ENCODE measurements around the gene RBM47.

RBM47 gene

GRCh38 chr4:40389986-40390385, 239.7 kb downstream of the RBM47 start (continued):
- no peak for TF ChIP-seq ATF2 (tag by site-specific recombination; IDR thresholded peaks at IDR 0.05; ENCODE audit: low read depth)
- no peak for TF ChIP-seq ZNF830 (tag by site-specific recombination; IDR thresholded peaks at IDR 0.05; ENCODE audit: low read depth)

GRCh38 chr4:40388239-40388638, 241.4 kb downstream of the RBM47 start:
- no peaks in the 10 kb centered on the region for H3K4me1 ChIP-seq (ENCODE audit: control insufficient read depth, insufficient read depth, low read length)
- POLR2A ChIA-PET: no interaction called here

GRCh38 chr4:40380647-40381046, 249.0 kb downstream of the RBM47 start:
- no peak overlapping the region for H3K27ac ChIP-seq (ENCODE audit: extremely low read depth, low read depth, low read length)
- no peaks in the 10 kb centered on the region for H3K9me3 ChIP-seq (ENCODE audit: control insufficient read depth, insufficient read depth, low read depth, low read length)
- ChIA-PET POLR2A (no interaction called here), CTCF (no interaction called here)
- no peaks in the 10 kb centered on the region for H3K36me3 ChIP-seq (ENCODE audit: control insufficient read depth in 2 of 2, insufficient read depth in 1 of 2, low read length in 2 of 2)
- no peak overlapping the region for H3K4me3 ChIP-seq (ENCODE audit: low read depth, low read length)
- no peaks in the 10 kb centered on the region for H3K4me1 ChIP-seq (ENCODE audit: control insufficient read depth, insufficient read depth, low read length)
- TF ChIP-seq ZBTB21 (tag by site-specific recombination; IDR thresholded peaks at IDR 0.05): no peak
- TF ChIP-seq ZNF530 (tag by site-specific recombination; IDR thresholded peaks at IDR 0.05; ENCODE audit: low read depth): no peak
- TF ChIP-seq ZNF785 (tag by site-specific recombination; IDR thresholded peaks at IDR 0.05): no peak
- TF ChIP-seq PRDM6 (tag by site-specific recombination; IDR thresholded peaks at IDR 0.05): no peak
- TF ChIP-seq YY2 (tag by site-specific recombination; IDR thresholded peaks at IDR 0.05): no peak
- no peak for TF ChIP-seq ZNF621 (tag by site-specific recombination; IDR thresholded peaks at IDR 0.05)
- no peak for TF ChIP-seq HIC1 (tag by site-specific recombination; IDR thresholded peaks at IDR 0.05)
- TF ChIP-seq ZNF544 (tag by site-specific recombination; IDR thresholded peaks at IDR 0.05): no peak
- TF ChIP-seq HOXD13 (CRISPR knock-in tag; IDR thresholded peaks at IDR 0.05; ENCODE audit: borderline replicate concordance): no peak
- no peak for TF ChIP-seq ZNF335 (tag by site-specific recombination; conservative IDR thresholded peaks at IDR 0.05)

More at GRCh38 chr4:40388239-40388638, 241.4 kb downstream of the RBM47 start:
- Histone ChIP-seq H3K9me3 (ENCODE audit: control insufficient read depth, insufficient read depth, low read depth, low read length) (no peaks in the 10 kb centered on the region), H3K36me3 (ENCODE audit: control insufficient read depth in 2 of 2, insufficient read depth in 1 of 2, low read length in 2 of 2) (no peaks in the 10 kb centered on the region), H3K27ac (ENCODE audit: extremely low read depth, low read depth, low read length) (no peak overlapping the region), H3K4me3 (ENCODE audit: low read depth, low read length) (no peak overlapping the region)
- CTCF ChIA-PET: interaction anchor here (0.6 to 1.3 kb wide), 3 partner anchors 22 to 133 kb away, joined by 3 to 4 read pairs (median 3); no protein-coding TSS in a partner anchor
- TF ChIP-seq PRDM4 (tag by site-specific recombination; IDR thresholded peaks at IDR 0.05): no peak
- TF ChIP-seq ZNF449 (tag by site-specific recombination; IDR thresholded peaks at IDR 0.05): no peak
- no peak for TF ChIP-seq ZNF24 (tag by site-specific recombination; IDR thresholded peaks at IDR 0.05)
- no peak for TF ChIP-seq ZSCAN16 (tag by site-specific recombination; IDR thresholded peaks at IDR 0.05)
- TF ChIP-seq GFI1B (tag by site-specific recombination; IDR thresholded peaks at IDR 0.05): no peak
- no peak for TF ChIP-seq AEBP2 (tag by site-specific recombination; IDR thresholded peaks at IDR 0.05; ENCODE audit: borderline replicate concordance)
- TF ChIP-seq ZNF2 (tag by site-specific recombination; IDR thresholded peaks at IDR 0.05): no peak
- TF ChIP-seq EGR2 (tag by site-specific recombination; IDR thresholded peaks at IDR 0.05; ENCODE audit: low read depth): no peak
- TF ChIP-seq ZXDB (tag by site-specific recombination; IDR thresholded peaks at IDR 0.05): no peak
